GM23338 (cell line): Measurements from ENCODE around the gene TRIM25.

Experiments
- CREB1 ChIP-seq: fragments of 250-450 bp; sonication (Bioruptor Pico); IDR thresholded peaks from 2 replicates; pipeline ENCODE4 v1.5.0; 2020; ENCODE audit warnings: low read depth, mild to moderate bottlenecking, moderate library complexity
- ETS1 ChIP-seq: IDR thresholded peaks from 2 replicates; pipeline ENCODE4 v1.6.1; 2016; ENCODE audit warnings: antibody characterized with exemption
- EZH2 ChIP-seq: fragments of 200-600 bp; sonication (generic); IDR thresholded peaks from one replicate; pipeline ENCODE4 v1.8.0; 2017; ENCODE audit warnings: antibody characterized with exemption, mild to moderate bottlenecking, low read depth; ENCODE audit not compliant: unreplicated experiment
- EZH2phosphoT487 ChIP-seq: fragments of 200-600 bp; sonication (generic); IDR thresholded peaks from one replicate; pipeline ENCODE4 v1.8.1; 2018; ENCODE audit warnings: antibody characterized with exemption; ENCODE audit not compliant: unreplicated experiment
- NANOG ChIP-seq: IDR thresholded peaks from 2 replicates; pipeline ENCODE4 v1.6.1; 2016; ENCODE audit warnings: antibody characterized with exemption, borderline replicate concordance
- POLR2AphosphoS5 ChIP-seq: IDR thresholded peaks from 2 replicates; pipeline ENCODE4 v1.6.1; 2016; ENCODE audit warnings: antibody characterized with exemption, low read depth
- TF ChIP-seq, protein P1 (sequence below), 2 experiments: fragments of 200-600 bp in 1 of 2; sonication (generic) in 1 of 2; conservative IDR thresholded peaks; 2 replicates each; pipeline versions ENCODE4 v1.5.1 to v1.6.1; 2016 to 2017; ENCODE audit warnings: antibody characterized with exemption in 2 of 2, low read depth in 2 of 2, mild to moderate bottlenecking in 2 of 2, moderate library complexity in 1 of 2
- TF ChIP-seq, protein P2 (sequence below): IDR thresholded peaks from one replicate; pipeline ENCODE4 v1.6.1; 2018; ENCODE audit warnings: antibody characterized with exemption; ENCODE audit not compliant: unreplicated experiment
- TF ChIP-seq, protein P3 (sequence below): fragments of 250-450 bp; sonication (Bioruptor Pico); IDR thresholded peaks from 2 replicates; pipeline ENCODE4 v1.5.0; 2020; ENCODE audit warnings: mild to moderate bottlenecking, moderate library complexity

DNA sequence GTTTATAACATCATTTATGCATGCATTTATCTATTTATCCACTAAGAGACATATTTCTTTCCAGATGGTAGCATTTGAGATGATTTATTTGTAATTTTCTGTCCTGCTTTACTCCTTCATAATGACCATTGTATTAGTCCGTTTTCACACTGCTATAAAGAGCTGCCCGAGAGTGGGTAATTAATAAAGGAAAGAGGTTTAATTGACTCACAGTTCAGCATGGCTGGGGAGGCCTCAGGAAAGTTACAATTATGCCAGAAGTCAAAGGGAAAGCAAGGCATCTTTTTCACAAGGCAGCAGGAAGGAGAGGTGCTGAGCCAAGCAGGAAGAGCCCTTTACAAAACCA lies 28.6 kb downstream of the TRIM25 start:
- no peak for TF ChIP-seq EZH2
- TF ChIP-seq, protein P1, sequence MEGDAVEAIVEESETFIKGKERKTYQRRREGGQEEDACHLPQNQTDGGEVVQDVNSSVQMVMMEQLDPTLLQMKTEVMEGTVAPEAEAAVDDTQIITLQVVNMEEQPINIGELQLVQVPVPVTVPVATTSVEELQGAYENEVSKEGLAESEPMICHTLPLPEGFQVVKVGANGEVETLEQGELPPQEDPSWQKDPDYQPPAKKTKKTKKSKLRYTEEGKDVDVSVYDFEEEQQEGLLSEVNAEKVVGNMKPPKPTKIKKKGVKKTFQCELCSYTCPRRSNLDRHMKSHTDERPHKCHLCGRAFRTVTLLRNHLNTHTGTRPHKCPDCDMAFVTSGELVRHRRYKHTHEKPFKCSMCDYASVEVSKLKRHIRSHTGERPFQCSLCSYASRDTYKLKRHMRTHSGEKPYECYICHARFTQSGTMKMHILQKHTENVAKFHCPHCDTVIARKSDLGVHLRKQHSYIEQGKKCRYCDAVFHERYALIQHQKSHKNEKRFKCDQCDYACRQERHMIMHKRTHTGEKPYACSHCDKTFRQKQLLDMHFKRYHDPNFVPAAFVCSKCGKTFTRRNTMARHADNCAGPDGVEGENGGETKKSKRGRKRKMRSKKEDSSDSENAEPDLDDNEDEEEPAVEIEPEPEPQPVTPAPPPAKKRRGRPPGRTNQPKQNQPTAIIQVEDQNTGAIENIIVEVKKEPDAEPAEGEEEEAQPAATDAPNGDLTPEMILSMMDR (conservative IDR thresholded peaks at IDR 0.05; ENCODE audit: low read depth in 2 of 2): no peak
- TF ChIP-seq EZH2phosphoT487: no peak
- TF ChIP-seq, protein P2, sequence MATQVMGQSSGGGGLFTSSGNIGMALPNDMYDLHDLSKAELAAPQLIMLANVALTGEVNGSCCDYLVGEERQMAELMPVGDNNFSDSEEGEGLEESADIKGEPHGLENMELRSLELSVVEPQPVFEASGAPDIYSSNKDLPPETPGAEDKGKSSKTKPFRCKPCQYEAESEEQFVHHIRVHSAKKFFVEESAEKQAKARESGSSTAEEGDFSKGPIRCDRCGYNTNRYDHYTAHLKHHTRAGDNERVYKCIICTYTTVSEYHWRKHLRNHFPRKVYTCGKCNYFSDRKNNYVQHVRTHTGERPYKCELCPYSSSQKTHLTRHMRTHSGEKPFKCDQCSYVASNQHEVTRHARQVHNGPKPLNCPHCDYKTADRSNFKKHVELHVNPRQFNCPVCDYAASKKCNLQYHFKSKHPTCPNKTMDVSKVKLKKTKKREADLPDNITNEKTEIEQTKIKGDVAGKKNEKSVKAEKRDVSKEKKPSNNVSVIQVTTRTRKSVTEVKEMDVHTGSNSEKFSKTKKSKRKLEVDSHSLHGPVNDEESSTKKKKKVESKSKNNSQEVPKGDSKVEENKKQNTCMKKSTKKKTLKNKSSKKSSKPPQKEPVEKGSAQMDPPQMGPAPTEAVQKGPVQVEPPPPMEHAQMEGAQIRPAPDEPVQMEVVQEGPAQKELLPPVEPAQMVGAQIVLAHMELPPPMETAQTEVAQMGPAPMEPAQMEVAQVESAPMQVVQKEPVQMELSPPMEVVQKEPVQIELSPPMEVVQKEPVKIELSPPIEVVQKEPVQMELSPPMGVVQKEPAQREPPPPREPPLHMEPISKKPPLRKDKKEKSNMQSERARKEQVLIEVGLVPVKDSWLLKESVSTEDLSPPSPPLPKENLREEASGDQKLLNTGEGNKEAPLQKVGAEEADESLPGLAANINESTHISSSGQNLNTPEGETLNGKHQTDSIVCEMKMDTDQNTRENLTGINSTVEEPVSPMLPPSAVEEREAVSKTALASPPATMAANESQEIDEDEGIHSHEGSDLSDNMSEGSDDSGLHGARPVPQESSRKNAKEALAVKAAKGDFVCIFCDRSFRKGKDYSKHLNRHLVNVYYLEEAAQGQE: no peak
- no peak for TF ChIP-seq CREB1 (CRISPR knock-in tag)
- TF ChIP-seq POLR2AphosphoS5: no peak
- no peak for TF ChIP-seq NANOG
- no peak for TF ChIP-seq ETS1
- TF ChIP-seq, protein P3, sequence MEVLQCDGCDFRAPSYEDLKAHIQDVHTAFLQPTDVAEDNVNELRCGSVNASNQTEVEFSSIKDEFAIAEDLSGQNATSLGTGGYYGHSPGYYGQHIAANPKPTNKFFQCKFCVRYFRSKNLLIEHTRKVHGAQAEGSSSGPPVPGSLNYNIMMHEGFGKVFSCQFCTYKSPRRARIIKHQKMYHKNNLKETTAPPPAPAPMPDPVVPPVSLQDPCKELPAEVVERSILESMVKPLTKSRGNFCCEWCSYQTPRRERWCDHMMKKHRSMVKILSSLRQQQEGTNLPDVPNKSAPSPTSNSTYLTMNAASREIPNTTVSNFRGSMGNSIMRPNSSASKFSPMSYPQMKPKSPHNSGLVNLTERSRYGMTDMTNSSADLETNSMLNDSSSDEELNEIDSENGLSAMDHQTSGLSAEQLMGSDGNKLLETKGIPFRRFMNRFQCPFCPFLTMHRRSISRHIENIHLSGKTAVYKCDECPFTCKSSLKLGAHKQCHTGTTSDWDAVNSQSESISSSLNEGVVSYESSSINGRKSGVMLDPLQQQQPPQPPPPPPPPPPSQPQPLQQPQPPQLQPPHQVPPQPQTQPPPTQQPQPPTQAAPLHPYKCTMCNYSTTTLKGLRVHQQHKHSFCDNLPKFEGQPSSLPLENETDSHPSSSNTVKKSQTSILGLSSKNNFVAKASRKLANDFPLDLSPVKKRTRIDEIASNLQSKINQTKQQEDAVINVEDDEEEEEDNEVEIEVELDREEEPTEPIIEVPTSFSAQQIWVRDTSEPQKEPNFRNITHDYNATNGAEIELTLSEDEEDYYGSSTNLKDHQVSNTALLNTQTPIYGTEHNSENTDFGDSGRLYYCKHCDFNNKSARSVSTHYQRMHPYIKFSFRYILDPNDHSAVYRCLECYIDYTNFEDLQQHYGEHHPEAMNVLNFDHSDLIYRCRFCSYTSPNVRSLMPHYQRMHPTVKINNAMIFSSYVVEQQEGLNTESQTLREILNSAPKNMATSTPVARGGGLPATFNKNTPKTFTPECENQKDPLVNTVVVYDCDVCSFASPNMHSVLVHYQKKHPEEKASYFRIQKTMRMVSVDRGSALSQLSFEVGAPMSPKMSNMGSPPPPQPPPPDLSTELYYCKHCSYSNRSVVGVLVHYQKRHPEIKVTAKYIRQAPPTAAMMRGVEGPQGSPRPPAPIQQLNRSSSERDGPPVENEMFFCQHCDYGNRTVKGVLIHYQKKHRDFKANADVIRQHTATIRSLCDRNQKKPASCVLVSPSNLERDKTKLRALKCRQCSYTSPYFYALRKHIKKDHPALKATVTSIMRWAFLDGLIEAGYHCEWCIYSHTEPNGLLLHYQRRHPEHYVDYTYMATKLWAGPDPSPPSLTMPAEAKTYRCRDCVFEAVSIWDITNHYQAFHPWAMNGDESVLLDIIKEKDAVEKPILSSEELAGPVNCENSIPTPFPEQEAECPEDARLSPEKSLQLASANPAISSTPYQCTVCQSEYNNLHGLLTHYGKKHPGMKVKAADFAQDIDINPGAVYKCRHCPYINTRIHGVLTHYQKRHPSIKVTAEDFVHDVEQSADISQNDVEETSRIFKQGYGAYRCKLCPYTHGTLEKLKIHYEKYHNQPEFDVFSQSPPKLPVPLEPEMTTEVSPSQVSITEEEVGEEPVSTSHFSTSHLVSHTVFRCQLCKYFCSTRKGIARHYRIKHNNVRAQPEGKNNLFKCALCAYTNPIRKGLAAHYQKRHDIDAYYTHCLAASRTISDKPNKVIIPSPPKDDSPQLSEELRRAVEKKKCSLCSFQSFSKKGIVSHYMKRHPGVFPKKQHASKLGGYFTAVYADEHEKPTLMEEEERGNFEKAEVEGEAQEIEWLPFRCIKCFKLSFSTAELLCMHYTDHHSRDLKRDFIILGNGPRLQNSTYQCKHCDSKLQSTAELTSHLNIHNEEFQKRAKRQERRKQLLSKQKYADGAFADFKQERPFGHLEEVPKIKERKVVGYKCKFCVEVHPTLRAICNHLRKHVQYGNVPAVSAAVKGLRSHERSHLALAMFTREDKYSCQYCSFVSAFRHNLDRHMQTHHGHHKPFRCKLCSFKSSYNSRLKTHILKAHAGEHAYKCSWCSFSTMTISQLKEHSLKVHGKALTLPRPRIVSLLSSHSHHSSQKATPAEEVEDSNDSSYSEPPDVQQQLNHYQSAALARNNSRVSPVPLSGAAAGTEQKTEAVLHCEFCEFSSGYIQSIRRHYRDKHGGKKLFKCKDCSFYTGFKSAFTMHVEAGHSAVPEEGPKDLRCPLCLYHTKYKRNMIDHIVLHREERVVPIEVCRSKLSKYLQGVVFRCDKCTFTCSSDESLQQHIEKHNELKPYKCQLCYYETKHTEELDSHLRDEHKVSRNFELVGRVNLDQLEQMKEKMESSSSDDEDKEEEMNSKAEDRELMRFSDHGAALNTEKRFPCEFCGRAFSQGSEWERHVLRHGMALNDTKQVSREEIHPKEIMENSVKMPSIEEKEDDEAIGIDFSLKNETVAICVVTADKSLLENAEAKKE (CRISPR knock-in tag): no peak
